Body of pancreas (tissue), 4 donors: ENCODE results near the gene C1QTNF5.

ENCODE experiments used
- POLR2A ChIP-seq, 3 donors: fragments of 450-650 bp; IDR thresholded peaks; one replicate each; pipeline ENCODE4 v1.6.1; 2016; ENCODE audit warnings: antibody characterized with exemption in 3 of 3, mild to moderate bottlenecking in 2 of 3
- TF ChIP-seq, protein P1 (sequence below), 7 experiments: fragments of 450-650 bp in 4 of 7; fragments of 200-600 bp in 3 of 7; sonication (generic) in 3 of 7; IDR thresholded peaks; one replicate each; pipeline ENCODE4 v1.5.1; 2016 to 2019; ENCODE audit warnings: antibody characterized with exemption in 7 of 7

DNA sequence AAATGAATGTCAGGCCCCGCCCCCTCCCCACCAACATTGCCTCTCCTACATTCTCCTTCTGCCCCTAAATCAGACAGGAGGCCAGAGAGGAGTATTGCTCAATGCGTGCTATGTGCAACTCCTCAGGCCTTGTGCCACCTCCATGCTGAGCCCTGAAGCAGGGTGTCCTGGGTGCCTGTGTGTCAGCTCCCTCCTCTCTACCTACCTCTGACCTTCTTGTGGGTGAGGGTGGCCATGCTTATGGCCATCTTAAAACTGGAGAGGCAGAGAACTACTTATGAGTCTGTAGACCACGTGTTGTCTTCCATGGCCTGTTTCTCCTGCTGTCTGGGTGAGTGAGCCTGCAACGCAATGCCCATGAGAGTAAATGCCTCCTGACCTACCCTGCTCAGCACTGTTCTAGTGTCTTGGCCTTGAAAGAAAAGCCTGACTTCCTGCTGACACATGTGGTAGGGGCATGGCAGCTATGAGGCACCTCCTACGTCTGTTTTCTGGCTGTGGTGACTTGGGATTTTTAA is 34.3 kb downstream of the C1QTNF5 start:
- TF ChIP-seq, protein P1, sequence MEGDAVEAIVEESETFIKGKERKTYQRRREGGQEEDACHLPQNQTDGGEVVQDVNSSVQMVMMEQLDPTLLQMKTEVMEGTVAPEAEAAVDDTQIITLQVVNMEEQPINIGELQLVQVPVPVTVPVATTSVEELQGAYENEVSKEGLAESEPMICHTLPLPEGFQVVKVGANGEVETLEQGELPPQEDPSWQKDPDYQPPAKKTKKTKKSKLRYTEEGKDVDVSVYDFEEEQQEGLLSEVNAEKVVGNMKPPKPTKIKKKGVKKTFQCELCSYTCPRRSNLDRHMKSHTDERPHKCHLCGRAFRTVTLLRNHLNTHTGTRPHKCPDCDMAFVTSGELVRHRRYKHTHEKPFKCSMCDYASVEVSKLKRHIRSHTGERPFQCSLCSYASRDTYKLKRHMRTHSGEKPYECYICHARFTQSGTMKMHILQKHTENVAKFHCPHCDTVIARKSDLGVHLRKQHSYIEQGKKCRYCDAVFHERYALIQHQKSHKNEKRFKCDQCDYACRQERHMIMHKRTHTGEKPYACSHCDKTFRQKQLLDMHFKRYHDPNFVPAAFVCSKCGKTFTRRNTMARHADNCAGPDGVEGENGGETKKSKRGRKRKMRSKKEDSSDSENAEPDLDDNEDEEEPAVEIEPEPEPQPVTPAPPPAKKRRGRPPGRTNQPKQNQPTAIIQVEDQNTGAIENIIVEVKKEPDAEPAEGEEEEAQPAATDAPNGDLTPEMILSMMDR (IDR thresholded peaks at IDR 0.05), result no peak
- no peak for TF ChIP-seq POLR2A (IDR thresholded peaks at IDR 0.05)
